G401.6 (cell line): Measurements from ENCODE around the gene KCNK10.

ENCODE experiments used
- FAIRE-seq: peaks from 2 replicates; lab custom pipeline; 2012; peaks lifted over from hg19 to GRCh38; lab: Jason Lieb, UNC

The KCNK10 gene, protein sequence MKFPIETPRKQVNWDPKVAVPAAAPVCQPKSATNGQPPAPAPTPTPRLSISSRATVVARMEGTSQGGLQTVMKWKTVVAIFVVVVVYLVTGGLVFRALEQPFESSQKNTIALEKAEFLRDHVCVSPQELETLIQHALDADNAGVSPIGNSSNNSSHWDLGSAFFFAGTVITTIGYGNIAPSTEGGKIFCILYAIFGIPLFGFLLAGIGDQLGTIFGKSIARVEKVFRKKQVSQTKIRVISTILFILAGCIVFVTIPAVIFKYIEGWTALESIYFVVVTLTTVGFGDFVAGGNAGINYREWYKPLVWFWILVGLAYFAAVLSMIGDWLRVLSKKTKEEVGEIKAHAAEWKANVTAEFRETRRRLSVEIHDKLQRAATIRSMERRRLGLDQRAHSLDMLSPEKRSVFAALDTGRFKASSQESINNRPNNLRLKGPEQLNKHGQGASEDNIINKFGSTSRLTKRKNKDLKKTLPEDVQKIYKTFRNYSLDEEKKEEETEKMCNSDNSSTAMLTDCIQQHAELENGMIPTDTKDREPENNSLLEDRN

DNA sequence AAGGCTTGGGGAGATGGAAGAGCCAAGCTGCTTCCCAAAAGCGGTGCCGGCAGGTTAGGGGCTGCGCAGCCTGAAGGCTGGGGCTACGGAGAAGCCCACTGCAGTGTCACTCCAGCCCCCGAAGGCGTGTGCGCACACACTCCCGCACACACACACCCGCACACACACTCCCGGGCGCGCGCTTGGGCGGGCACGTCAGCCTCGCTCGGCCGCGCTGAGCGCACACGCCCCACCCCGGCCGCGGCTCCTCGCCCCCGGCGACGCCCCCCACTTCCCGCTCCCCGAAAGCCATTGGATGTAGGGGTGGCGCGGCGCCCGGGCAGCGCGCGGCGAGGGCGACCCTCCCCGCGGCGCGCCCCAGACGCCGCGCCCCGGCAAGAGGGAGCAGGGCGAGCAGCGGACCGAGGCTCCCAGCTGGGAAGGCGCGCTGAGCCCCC lies at the start of gene KCNK10:
Gene KCNK10 (minus strand): TSS at position 184 of the 437 bp plus-strand sequence. CDS start 471 bp downstream, outside the sequence.
- FAIRE-seq: no peak

DNA sequence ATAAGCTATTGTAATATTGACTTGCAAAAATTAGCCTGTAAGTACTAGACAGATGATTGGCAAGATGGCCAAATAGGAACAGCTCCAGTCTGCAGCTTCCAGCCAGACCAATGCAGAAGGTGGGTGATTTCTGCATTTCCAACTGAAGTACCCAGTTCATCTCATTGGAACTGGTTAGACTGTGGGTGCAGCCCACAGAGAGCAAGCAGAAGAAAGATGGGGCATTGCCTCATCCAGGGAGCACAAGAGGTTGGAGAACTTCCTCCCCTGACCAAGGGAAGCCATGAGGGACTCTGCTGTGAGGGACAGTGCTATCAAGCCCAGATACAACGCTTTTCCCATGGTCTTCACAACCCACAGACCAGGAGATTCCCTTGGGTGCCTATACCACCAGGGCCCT lies 46.4 kb upstream of the KCNK10 start:
- FAIRE-seq: no peak

DNA sequence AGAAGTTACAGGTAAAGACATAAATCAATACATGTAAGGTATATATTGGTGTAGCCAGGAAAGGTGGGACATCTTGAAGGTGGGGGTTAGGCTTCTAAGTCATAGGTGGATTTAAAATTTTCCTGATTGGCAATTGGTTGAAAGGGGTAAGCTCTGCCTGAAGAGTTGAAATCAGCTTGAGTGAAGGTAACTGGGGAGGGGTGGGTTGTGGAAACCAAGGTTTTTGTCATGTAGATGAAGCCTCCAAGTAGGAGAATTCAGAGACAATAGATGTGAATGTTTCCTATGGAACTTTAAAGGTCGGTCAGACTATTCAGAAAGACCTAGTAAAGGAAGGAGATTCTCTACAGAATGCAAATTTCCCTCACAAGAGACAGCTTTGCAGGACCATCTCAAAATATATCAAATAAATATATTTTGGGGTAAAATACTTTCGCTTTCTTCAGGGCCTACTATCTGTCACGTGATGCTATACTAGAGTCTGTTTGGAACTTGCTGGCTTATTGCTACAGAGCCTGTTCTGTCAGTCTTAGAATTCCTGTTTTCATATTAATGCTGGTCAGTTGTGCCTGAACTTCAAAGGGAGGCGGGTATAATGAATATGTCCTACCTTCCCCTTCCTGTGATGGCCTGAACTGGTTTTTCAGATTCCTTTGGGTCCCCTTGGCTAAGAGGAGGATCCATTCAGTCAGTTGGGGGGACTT lies 41.8 kb upstream of the KCNK10 start:
- no peak for FAIRE-seq

DNA sequence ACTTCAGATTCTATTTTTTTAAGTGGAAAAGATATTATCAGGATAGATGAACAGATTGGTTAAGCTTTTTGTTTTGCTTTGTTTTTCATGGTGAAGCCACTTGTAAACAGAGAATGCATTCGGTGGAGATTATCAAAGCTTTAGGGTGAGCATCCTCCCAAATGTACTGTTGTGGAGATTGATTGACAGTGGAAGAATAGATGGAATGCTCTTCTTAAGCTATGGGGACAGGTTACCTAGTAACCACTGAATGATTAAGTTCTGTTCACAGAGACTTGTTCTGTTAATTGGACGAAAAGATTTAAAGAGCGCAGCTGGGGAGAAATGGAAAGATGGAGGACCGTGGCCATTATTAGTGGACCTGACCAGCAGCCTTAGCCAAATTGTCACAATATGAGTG lies 40.6 kb upstream of the KCNK10 start:
- FAIRE-seq: no peak

DNA sequence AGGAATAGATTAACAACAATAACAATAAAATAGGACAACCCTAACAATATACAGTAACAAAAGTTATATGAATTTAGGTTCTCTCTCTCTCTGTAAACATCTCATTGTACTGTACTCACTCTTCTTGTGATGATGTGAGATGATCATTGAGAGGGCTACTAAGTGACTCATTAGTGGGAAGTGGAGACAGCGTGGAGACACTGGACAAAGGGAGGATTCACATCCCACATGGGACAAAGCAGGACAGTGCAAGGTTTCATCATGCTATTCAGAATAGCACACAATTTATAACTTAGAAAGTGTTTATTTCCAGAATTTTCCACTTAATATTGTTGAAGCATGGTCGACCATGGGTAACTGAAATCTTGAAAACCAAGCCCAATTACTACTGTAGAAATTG lies 36.4 kb upstream of the KCNK10 start:
- FAIRE-seq: no peak

DNA sequence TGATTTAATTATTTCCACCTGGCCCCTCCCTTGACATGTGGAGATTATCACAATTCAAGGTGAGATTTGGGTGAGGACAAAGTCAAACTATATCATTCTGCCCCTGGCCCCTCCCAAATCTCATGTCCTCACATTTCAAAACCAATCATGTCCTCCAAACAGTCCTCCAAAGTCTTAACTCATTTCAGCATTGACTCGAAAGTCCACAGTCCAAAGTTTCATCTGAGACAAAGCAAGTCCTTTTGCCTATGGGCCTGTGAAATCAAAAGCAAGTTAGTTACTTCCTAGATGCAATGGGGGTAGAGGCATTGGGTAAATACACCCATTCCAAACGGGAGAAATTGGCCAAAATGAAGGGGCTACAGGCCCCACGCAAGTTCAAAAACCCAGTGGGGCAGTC lies 31.3 kb upstream of the KCNK10 start:
- no peak for FAIRE-seq

DNA sequence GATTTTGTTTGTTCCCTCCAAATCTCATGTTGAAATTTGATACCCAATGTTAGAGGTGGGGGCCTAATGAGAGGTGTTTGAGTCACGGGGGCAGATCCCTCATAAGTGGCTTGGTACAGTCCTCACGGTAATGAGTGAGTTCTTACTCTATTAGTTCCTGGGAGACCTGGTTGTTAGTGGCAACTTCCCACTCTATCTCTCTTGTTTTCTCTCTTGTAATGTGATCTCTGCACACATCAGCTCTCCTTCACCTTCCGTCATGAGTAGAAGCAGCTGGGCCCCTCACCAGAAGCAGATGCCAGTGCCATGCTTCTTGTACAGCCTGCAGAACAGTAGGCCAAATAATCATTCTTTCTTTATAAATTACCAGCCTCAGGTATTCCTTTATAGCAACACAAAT lies 29.6 kb upstream of the KCNK10 start:
- FAIRE-seq: no peak

DNA sequence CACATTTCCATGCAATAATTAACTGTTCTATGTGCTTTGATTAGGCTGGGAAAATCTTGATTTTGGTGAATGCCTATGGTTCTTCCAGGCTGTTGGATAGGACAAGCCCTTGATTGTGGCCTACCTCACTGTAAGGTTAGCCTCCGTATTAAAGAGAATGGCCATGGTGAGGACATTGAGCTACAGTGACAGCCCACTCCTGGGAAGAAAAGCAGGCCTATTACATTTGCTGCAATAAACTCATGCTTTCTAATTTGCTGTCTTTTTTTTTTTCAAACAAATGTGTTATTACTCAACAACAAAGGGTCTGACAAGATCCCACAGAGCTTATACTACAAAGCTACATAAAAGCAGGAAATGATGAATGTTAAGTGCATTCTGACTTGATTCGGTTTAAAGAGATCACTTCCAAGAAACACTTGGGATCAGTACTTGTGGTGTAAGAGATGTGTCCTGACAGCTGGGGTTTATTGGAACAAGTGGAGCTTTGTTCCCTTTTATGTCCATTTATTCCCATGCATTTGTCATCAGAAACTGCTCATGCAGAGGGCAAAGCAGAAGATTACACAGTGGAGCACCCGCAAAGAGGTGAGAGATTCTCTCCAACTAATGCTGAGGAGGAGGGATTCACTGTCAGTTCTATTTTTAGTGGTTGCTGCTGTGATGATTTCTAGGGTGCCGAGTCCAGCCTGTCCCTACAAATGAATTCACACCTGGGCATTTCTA lies 29.1 kb upstream of the KCNK10 start:
- no peak for FAIRE-seq

DNA sequence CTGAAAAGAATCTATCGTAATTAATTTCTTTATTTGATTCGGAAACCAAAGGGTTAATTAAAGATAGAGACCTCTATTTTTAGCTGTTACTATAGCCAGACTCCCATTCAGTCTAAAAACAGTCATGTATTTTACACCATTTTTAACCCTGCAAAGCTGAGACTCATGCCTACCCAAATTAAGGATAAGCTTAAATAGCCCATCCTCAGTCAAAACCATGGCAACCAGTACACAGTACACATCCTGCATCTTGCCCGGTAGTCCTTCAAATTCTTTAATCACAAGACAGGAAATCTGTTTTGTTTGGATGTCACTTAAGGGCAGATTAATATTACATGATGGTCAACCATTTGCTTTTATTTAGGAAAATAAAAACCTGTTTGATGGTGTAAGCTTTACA lies 25.5 kb upstream of the KCNK10 start:
- FAIRE-seq: no peak

DNA sequence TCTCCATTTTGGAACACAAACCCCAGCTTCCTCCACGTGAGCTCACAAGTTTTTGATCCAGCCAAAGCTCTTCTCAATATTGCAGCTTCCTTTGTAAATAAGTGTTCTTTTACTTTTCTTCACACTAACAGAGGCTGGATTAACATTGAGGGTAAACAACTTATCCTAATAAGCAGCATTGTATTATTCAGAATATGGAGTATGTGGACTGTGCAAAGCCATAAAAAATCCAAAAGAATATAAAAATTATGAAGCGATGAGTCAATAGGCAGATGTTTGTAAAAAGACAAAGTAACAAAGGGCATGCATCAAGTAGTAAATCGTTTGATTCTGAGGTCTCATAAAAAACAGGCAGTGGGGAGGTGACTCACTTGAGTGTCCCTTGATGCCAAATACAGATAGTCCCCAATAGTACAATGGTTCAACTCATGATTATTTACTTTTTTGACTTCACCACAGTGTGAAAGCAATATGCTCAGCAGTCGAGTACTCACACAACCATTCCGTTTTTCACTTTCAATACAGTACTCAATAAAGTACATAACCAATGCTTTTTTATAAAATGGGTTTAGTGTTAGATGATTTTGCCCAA lies 23.1 kb upstream of the KCNK10 start:
- no peak for FAIRE-seq

DNA sequence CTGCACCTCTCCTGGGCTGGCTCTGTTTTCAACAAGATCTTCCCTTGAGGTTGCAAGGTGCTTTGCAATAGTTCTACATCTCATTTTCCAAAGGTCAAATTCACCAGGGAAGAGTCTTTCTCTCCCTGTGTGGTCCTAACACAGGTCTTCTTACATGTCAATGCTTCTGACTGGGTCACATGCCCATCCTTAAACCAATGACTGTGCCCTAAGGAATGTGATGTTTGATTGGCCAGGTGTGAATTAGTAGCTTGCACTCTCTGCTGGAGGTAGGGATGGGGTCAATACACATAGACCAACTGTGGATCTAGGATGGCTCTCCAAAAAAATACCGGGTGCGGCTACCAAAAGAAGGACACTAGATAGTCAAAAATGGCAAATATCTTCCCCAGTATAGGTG lies 19.9 kb upstream of the KCNK10 start:
- FAIRE-seq: no peak

DNA sequence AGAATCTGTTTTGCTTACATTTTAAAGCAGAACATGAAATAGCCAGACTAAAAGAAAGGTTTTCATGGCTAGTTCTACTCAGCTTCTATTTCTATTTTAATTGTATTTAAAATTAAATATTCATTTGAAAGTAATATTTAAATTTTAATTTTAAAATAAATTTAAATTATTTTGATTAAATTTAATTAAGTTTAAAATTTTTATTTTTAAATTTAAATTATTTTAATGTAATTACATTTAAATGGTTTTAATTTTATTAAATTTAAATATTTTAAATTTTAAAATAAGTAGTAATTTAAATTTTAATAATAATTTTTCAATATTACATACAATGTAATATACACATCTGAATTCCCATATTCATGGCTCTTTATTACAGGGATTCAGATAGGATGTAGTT lies 17.3 kb upstream of the KCNK10 start:
- peak; percentile 99 for FAIRE-seq

DNA sequence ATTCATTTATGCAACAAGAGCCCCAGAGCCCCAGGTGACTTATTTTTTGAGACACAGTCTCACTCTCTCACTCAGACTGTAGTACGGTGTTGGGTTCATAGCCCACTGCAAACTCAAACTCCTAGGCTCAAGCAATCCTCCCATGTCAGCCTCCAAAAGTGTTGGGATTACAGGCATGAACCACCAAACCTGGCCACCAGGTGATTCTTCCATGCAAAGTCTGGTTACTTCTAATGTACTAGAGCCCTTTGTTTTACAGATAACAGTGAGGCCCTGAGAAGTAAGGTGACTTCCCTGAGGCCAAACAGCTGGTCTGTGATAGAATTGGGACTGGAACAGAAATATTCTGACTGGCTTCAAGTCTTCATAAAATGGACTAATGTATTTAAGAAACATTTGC lies 10.0 kb upstream of the KCNK10 start:
- no peak for FAIRE-seq

DNA sequence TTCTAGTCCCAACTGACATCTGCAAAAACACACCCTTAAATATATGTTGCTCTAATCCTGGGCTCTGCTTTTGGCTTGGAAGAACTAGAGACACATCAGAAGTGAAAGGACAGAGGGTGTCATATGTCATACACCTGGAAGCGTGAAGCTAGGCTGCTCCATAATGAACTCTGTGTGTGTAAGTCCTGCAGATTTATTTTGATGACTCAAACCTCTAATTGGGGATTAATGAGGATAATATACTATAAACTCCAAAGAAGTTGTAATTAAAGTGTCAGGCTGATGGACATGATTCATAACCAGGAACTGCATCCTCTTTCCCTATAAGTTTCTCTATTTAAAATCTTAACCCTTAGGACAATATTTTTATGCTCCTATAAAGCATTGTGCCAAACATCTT lies 4.4 kb upstream of the KCNK10 start:
- FAIRE-seq: no peak

DNA sequence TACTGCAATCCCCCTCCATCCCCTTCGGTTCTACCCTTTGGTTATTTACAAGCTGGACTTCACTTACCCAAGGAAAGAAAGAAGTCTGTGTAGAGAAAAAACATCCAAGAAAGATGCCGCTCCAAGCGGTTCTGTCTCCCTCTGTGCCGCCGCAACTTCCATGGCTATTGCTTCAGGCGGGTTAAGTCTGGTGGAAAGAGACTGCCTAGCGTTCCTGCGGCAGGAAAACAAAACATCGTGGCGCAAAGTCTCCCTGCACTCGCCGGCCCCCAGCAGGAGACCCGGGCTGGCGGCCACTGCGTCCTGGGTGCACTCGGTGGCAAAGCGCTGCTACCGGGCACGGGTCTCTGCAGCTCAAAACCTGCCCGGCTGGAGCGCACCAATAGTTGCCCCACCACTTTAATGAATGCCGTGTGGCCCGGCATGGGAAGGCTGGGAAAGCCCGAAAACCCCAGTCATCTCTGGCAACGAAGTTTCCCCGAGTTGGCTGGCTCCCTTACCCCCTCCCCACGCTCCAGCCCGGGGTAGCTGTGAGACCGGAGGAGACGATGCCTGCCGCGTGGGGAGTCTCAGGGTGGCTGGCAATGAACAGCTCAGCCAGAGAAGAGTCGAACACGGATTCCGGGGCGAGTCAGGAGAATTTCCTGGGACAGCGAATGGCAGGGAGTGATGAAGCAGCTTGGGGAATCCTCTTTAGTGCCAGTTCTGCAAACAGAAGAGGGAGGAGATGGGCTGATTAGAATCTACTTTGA lies 3.5 kb upstream of the KCNK10 start:
- FAIRE-seq: no peak

DNA sequence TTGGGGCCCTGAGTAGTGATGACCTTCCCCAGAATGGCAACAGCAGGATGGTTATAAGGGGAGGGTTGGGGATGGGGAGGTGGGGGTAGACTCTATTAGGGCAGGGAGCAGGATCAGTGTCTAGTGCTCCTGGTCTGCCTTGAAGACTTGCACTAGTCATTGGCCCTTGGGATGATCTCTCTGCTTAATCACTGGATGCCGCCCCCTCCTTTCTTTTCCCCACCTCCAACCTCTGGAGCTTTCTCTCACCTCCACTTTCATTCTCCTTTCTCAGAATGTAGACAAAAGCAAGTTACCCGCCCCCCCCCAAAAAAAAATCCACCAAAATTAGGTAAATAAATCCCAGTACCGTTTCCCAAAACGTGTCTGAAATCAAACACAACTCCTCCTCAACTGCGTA lies 2.8 kb upstream of the KCNK10 start:
- no peak for FAIRE-seq

DNA sequence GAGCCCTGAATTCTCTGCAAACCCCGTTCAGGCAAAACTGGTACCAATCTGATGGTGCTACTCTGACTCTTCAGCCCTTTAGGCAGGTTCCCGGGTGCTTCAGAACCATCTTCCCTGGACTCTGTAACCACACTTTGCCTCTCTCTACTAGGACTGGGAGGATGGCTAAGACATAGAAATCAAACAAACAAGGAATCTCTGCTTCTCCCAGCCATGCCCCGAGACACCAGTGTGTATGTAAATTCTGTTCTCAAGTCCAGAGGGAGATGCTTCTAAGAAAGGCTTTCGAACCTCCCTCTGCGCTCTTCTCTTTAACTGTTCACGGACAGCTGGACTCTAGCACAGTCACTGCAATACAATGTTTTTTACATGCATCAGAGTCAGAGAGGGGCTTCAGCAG lies 1.9 kb upstream of the KCNK10 start:
- FAIRE-seq: no peak

DNA sequence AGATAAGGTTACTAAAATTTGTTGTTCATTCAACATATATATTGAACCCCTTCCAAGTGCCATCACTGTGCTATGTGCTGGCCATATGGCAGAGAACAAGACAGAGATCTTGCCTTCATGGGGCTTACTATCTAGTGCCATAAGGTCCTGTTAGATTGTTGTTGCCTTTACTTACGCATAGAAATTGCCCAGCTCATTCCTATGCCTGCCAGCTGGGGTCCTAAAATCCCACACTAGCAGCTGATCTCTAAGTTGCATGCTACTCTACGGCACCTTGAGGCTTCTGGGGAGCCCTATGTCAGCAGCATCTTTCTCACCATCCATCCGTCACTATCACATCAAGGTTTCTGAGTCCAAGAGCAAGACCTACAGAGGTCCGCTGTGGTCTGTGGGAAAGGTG lies 1.4 kb upstream of the KCNK10 start:
- no peak for FAIRE-seq

DNA sequence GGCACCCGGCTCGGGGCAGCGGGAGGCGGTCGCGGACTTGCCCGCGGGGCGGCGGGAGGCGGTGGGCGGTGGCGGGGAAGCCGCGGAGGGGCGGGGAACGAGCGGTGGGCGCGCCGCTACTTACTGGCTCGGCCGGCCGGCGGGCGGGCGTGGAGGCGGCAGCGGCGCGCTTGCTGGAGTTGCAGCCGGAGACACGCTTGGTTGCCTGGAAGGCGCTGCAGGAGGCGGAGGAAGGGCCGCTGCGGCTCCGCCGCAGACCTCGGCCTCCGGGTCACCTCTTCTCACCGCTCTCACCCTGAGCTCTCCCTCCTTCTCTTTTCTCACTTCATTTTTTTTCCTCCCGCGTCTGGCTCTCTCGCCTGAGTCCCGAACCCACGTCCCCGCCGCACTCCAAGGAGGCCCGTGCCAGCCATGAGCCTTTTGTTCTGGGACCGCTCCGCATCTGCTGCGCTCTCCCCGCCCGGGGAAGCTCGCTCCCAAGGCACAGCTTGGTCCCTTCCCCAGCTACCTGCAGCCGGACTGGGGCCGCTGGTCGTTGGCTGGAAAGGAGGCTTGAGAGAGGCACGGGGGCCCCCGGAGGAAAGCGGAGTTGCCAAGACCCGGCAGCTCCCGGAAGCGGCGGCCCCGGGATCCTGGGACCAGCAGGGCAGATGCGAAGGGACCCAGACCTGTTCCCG lies 592 bp upstream of the KCNK10 start:
- no peak for FAIRE-seq

DNA sequence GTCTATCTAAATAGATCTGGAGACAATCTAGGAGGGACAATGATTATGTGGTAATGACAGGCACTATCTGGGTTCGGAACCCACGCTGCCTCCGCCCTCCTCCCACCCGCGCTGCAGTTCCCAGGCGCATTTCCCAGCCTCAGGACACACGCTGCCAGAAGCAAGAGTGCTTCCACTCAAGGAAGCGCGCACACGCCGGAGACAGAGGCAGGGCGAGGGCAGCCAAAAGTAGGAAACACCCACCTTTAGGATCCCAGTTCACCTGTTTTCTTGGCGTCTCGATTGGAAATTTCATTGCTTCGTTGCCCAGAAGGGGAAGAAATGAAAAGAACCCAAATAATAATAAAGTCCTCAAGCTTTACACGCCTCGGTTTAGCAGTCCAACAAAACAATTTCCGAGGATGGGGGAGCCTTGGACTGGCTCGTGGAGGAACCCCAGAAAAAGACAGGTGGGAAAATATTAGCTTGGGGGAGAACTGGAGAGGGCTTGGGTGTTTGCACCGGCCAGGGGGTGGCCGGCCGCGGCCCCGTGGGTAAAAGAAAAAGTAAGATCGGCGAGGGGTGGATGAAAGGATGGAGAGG lies 474 bp downstream of the KCNK10 start:
- no peak for FAIRE-seq
